ENCODE results near the gene TMPRSS12. TPM values are rescaled to one million over a fixed set of nuclear protein-coding genes. Genes with fewer than 3 reads are reported as not detected.

The TMPRSS12 gene
- total RNA-seq, 5 donors from 2014 or later (not counting 1 experiment from before 2014, with no cell fraction given): not detected

- no peak for ATAC-seq (replicated peaks in 1 of 4)
- DNase-seq: no peak
- Histone ChIP-seq H3K36me3 (ENCODE audit: control insufficient read depth in 2 of 2, extremely low read depth in 1 of 2, insufficient read depth in 1 of 2, low read length in 1 of 2) (peaks cover 0 to 3% of the 10 kb centered on the region in 2 donors), H3K4me3 (ENCODE audit: control insufficient read depth in 1 of 2, extremely low read depth in 1 of 2, low read length in 1 of 2) (no peak overlapping the region), H3K4me1 (ENCODE audit: control insufficient read depth in 1 of 2, extremely low read depth in 1 of 2, insufficient read depth in 2 of 2, low read length in 2 of 2) (no peaks in the 10 kb centered on the region), H3K9me3 (no peaks in the 10 kb centered on the region), H3K27me3 (replicated peaks in 1 of 2; ENCODE audit: control insufficient read depth in 2 of 2, extremely low read depth in 1 of 2, insufficient read depth in 2 of 2, low read length in 1 of 2) (no peaks in the 10 kb centered on the region), H3K27ac (ENCODE audit: low read length) (no peak overlapping the region)
- H3K9me3 Mint-ChIP-seq: no peaks in the 10 kb centered on the region
- no peaks in the 10 kb centered on the region for H3K27me3 Mint-ChIP-seq
- no CpG with 5 or more reads among the region's 2 CpGs for WGBS (ENCODE audit: insufficient coverage)
- H3K4me1 Mint-ChIP-seq: peaks cover 0 to 9% (median 3%) of the 10 kb centered on the region in 3 donors
- H3K27ac Mint-ChIP-seq: no peak overlapping the region
- H3K36me3 Mint-ChIP-seq: no peaks in the 10 kb centered on the region
- ChIA-PET CTCF (no interaction called here), POLR2A (no interaction called here)
- H3K4me3 Mint-ChIP-seq: no peak overlapping the region
These were observed 90.1 kb downstream of the TMPRSS12 start for GRCh38 chr12:50932787-50933280.

- peaks cover 2% of the 10 kb centered on the region for H3K36me3 Mint-ChIP-seq
- Histone ChIP-seq H3K27ac (ENCODE audit: low read length) (no peak overlapping the region), H3K4me1 (ENCODE audit: control insufficient read depth in 1 of 2, extremely low read depth in 1 of 2, insufficient read depth in 2 of 2, low read length in 2 of 2) (no peaks in the 10 kb centered on the region), H3K36me3 (ENCODE audit: control insufficient read depth in 2 of 2, extremely low read depth in 1 of 2, insufficient read depth in 1 of 2, low read length in 1 of 2) (peaks cover 0 to 3% of the 10 kb centered on the region in 2 donors), H3K4me3 (ENCODE audit: control insufficient read depth in 1 of 2, extremely low read depth in 1 of 2, low read length in 1 of 2) (no peak overlapping the region), H3K27me3 (replicated peaks in 1 of 2; ENCODE audit: control insufficient read depth in 2 of 2, extremely low read depth in 1 of 2, insufficient read depth in 2 of 2, low read length in 1 of 2) (no peaks in the 10 kb centered on the region), H3K9me3 (no peaks in the 10 kb centered on the region)
- no peak overlapping the region for H3K4me3 Mint-ChIP-seq
- H3K4me1 Mint-ChIP-seq: peaks cover 0 to 9% (median 1%) of the 10 kb centered on the region in 3 donors
- DNase-seq: no peak
- H3K9me3 Mint-ChIP-seq: peaks cover 0 to 2% (median 0%) of the 10 kb centered on the region in 3 donors
- ChIA-PET CTCF (no interaction called here), POLR2A (no interaction called here)
- no peak for ATAC-seq (replicated peaks in 1 of 4)
- H3K27me3 Mint-ChIP-seq: no peaks in the 10 kb centered on the region
- WGBS (ENCODE audit: insufficient coverage): 93% methylated on average over 2 of the region's 2 CpGs
- H3K27ac Mint-ChIP-seq: no peak overlapping the region
These were observed 90.9 kb downstream of the TMPRSS12 start for GRCh38 chr12:50933459-50934124.

GRCh38 chr12:50934371-50934851 lies 91.7 kb downstream of the TMPRSS12 start:
- peaks cover 0 to 9% (median 0%) of the 10 kb centered on the region in 3 donors for H3K4me1 Mint-ChIP-seq
- peaks cover 0 to 3% (median 0%) of the 10 kb centered on the region in 3 donors for H3K9me3 Mint-ChIP-seq
- H3K36me3 Mint-ChIP-seq: peaks cover 7% of the 10 kb centered on the region
- Histone ChIP-seq H3K4me3 (ENCODE audit: control insufficient read depth in 1 of 2, extremely low read depth in 1 of 2, low read length in 1 of 2) (no peak overlapping the region), H3K9me3 (no peaks in the 10 kb centered on the region), H3K4me1 (ENCODE audit: control insufficient read depth in 1 of 2, extremely low read depth in 1 of 2, insufficient read depth in 2 of 2, low read length in 2 of 2) (no peaks in the 10 kb centered on the region), H3K27me3 (replicated peaks in 1 of 2; ENCODE audit: control insufficient read depth in 2 of 2, extremely low read depth in 1 of 2, insufficient read depth in 2 of 2, low read length in 1 of 2) (no peaks in the 10 kb centered on the region), H3K27ac (ENCODE audit: low read length) (no peak overlapping the region), H3K36me3 (ENCODE audit: control insufficient read depth in 2 of 2, extremely low read depth in 1 of 2, insufficient read depth in 1 of 2, low read length in 1 of 2) (peaks cover 0 to 3% of the 10 kb centered on the region in 2 donors)
- DNase-seq (no peak), ATAC-seq (replicated peaks in 1 of 4) (no peak)
- 77% methylated on average over 2 of the region's 3 CpGs for WGBS (ENCODE audit: insufficient coverage)
- H3K27ac Mint-ChIP-seq: no peak overlapping the region
- ChIA-PET POLR2A (no interaction called here), CTCF (interaction anchor here in 1 of 2 donors (0.6 kb wide), 1 partner anchor 16 kb away, joined by 4 read pairs; no protein-coding TSS in a partner anchor)
- H3K27me3 Mint-ChIP-seq: no peaks in the 10 kb centered on the region
- no peak overlapping the region for H3K4me3 Mint-ChIP-seq

GRCh38 chr12:50934981-50935807 lies 92.5 kb downstream of the TMPRSS12 start:
- Mint-ChIP-seq H3K4me1 (peaks cover 0 to 9% (median 0%) of the 10 kb centered on the region in 3 donors), H3K36me3 (peaks cover 7% of the 10 kb centered on the region), H3K9me3 (peaks cover 0 to 3% (median 0%) of the 10 kb centered on the region in 3 donors), H3K27ac (no peak overlapping the region), H3K4me3 (no peak overlapping the region), H3K27me3 (no peaks in the 10 kb centered on the region)
- WGBS (ENCODE audit: insufficient coverage): 92% methylated on average over 2 of the region's 6 CpGs
- no peak for DNase-seq
- Histone ChIP-seq H3K27me3 (replicated peaks in 1 of 2; ENCODE audit: control insufficient read depth in 2 of 2, extremely low read depth in 1 of 2, insufficient read depth in 2 of 2, low read length in 1 of 2) (no peaks in the 10 kb centered on the region), H3K9me3 (no peaks in the 10 kb centered on the region), H3K4me1 (ENCODE audit: control insufficient read depth in 1 of 2, extremely low read depth in 1 of 2, insufficient read depth in 2 of 2, low read length in 2 of 2) (no peaks in the 10 kb centered on the region), H3K4me3 (ENCODE audit: control insufficient read depth in 1 of 2, extremely low read depth in 1 of 2, low read length in 1 of 2) (no peak overlapping the region), H3K36me3 (ENCODE audit: control insufficient read depth in 2 of 2, extremely low read depth in 1 of 2, insufficient read depth in 1 of 2, low read length in 1 of 2) (peaks cover 0 to 3% of the 10 kb centered on the region in 2 donors), H3K27ac (ENCODE audit: low read length) (no peak overlapping the region)
- POLR2A ChIA-PET: no interaction called here
- ATAC-seq (replicated peaks in 1 of 4): no peak
- CTCF ChIA-PET: interaction anchor here in 1 of 2 donors (0.6 kb wide), 1 partner anchor 17 kb away, joined by 4 read pairs; no protein-coding TSS in a partner anchor

GRCh38 chr12:50936821-50937530 lies 94.2 kb downstream of the TMPRSS12 start:
- CTCF ChIA-PET: no interaction called here
- H3K27me3 ChIP-seq (replicated peaks in 1 of 2; ENCODE audit: control insufficient read depth in 2 of 2, extremely low read depth in 1 of 2, insufficient read depth in 2 of 2, low read length in 1 of 2): no peaks in the 10 kb centered on the region
- Mint-ChIP-seq H3K27ac (no peak overlapping the region), H3K9me3 (peaks cover 0 to 3% (median 0%) of the 10 kb centered on the region in 3 donors), H3K36me3 (peaks cover 7% of the 10 kb centered on the region), H3K4me1 (peaks cover 0 to 9% (median 0%) of the 10 kb centered on the region in 3 donors), H3K27me3 (no peaks in the 10 kb centered on the region), H3K4me3 (no peak overlapping the region)
- POLR2A ChIA-PET: no interaction called here
- H3K4me3 ChIP-seq (ENCODE audit: control insufficient read depth in 1 of 2, extremely low read depth in 1 of 2, low read length in 1 of 2): peak overlapping the region in 1 of 2 donors; percentile 10
- H3K9me3 ChIP-seq: no peaks in the 10 kb centered on the region
- no peak overlapping the region for H3K27ac ChIP-seq (ENCODE audit: low read length)
- ATAC-seq (replicated peaks in 1 of 4) (no peak), DNase-seq (no peak)
- no peaks in the 10 kb centered on the region for H3K4me1 ChIP-seq (ENCODE audit: control insufficient read depth in 1 of 2, extremely low read depth in 1 of 2, insufficient read depth in 2 of 2, low read length in 2 of 2)
- 94% methylated on average over 7 of the region's 9 CpGs for WGBS (ENCODE audit: insufficient coverage)
- H3K36me3 ChIP-seq (ENCODE audit: control insufficient read depth in 2 of 2, extremely low read depth in 1 of 2, insufficient read depth in 1 of 2, low read length in 1 of 2): no peaks in the 10 kb centered on the region
